Endothelial cell of hepatic sinusoid (primary cell): ENCODE measurements around the gene CAPN5.

ENCODE experiments used
- in situ Hi-C: cut with HindIII; loops from 2 replicates; pipeline ENCODE4 v1.10.0; 2017; ENCODE audit warnings: low sequenced_read_pairs

Gene CAPN5

DNA sequence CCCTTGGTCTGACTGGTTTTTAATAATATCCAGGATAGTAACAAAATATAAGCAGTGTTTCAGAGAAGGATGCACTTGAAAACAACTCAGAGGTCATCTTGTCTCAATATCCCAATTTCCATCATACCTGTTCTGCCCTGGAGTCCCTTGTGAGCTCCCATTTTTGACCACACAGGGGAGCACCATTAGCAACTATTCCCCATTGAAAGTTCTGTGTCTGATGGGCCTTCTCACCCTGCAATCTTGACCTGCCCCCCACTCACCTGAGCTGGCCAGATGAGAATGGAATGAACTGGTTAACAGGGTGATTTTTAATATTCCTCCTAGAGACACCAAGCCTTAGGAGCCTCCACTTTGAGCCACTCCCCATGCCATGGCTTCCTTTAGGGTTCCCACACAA lies 3.8 kb upstream of the CAPN5 start:
- in situ Hi-C loops: no loop called here

- in situ Hi-C loops: no loop called here
Measured at GRCh38 chr11:77063407-77063806, 3.4 kb upstream of the CAPN5 start.

- in situ Hi-C loops: no loop called here
Measured at GRCh38 chr11:77063861-77064260, 2.9 kb upstream of the CAPN5 start.

DNA sequence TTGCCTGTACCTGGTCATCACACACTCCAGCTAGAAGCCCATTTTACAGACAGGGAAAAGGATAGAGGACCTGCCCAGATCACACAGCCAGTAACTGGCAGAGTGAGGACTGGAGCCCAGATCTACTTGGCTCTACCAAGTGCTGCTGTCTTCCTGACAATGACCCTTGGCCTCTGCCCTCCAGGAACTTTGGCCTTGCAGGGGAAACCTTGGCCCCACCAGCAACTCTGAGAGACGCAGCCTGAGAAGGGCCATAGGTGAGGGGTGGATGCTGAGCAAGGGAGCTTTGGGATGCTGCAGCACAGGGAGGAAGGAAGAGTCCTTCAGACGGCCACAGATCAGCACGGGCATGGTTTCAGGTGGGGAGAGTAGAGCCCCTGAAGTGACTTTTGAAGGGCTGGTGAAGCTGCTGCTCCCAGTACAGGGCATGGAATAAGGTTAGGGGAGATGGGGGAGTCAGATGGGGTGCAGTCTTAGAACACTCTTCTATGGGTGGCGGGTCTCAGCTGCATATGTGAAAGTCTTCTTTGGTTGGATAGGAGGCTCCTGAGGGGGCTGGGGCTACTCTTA lies 2.0 kb upstream of the CAPN5 start:
- in situ Hi-C loops: no loop called here

GRCh38 chr11:77065878-77066228 lies 918 bp upstream of the CAPN5 start:
- in situ Hi-C loops: no loop called here

DNA sequence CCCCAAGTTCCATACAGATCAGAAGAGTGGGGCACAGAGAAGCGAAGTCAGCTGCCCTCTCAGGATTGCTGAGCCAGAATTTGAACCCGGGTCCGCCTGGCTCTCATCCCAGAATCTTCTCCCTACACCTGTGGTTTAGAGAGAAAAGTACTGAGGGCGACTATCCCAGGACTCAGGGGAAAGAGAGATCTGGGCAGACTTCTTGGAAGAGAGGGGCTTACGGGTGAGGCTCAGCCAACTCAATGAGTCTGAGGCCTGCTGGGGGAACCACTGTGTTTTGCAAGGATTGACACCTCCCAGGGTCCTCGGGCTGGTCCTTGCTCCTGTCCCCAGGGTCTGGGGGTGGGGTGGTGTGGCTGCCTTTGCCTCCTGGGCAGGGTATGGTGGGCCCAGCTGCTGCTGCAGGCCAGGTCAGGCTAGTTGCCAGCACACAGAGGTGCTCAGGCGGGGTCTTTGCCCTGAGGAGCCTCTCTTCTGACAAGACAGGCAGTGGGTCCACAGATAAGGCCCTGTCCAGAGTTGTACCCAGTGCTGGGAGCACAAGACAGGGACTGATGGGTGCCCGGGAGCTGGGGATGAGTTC lies 1.2 kb downstream of the CAPN5 start:
- in situ Hi-C loops: no loop called here

DNA sequence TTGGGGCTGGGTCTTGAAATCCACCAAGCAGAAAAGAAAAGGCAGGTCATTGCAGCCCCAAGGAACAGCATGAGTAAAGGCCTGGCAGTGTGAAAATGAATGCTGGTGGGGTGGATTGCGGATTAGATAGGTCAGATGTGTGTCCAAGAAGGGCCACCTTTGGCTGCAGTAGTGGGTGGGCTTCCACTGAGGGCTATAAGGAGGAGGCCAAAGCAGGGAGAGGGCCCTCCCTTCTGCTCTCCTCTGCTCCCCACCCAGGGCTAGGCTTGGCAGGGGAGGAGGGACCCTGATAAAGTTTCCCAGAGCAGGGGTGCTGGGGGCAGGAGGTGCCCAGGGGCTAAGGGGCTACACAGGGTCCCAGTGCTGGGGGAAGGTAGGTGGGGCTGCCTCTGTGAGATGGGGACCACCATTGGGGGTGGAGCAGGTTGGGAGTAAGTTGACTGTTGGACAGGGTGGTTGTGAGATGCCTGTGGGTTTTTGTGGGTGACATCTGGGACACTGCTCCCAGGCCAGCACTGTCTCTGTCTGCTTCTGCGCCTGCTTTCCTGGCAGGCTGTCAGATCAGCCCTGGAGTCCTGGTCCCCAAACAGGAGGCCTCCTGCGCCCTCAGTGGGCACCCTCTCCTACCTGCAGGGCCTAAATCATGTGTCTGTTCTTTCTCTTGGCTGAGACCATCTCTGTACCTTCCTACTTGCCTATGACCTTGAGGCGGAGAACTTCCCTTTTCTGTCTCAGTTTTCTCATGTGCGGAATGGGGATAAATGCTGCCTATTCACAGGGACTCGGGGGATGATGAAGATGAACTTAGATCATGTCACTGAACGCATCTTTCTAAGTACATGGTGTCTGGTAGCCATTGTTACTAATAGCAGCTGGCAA lies 1.9 kb downstream of the CAPN5 start:
- in situ Hi-C loops: no loop called here

- in situ Hi-C loops: no loop called here
Measured at GRCh38 chr11:77069336-77069968, 2.7 kb downstream of the CAPN5 start.

GRCh38 chr11:77069969-77070582 lies 3.3 kb downstream of the CAPN5 start:
- in situ Hi-C loops: no loop called here

- in situ Hi-C loops: no loop called here
Measured at GRCh38 chr11:77071077-77071476, 4.3 kb downstream of the CAPN5 start.

- in situ Hi-C loops: no loop called here
Measured at GRCh38 chr11:77071671-77072605, 5.2 kb downstream of the CAPN5 start.

- in situ Hi-C loops: no loop called here
Measured at GRCh38 chr11:77072851-77073327, 6.1 kb downstream of the CAPN5 start.

DNA sequence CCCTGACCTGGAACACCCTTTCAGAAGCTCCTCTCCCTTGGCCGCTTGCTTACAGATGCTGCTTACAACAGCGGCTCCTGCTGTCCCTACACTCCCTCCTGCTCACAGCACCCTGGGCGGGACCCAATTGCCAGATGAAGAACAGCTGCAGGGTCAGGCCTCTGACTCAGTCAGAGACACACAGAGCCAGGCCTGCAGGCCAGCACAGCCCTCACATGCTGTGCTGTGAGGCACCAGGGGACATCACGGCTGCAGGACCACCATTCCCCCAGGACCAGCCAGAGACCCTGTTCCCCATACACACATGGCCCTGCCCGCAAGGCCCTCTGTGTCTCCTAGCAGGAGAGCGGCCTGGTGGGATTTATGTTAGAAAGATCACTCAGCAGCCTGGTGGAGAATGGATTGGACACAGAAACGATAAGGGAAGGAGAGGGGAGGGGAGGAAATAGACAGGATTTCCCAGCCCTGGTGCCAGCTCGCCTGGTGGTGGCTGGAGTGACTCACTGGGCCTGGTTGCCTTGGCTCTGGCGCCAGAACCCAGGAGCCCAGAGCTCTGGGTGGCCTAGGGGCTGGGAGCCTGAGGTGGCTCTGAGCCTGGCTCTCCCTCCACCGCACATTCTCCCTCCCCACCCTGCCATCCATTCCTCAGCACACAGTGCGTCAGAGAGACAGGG lies 6.7 kb downstream of the CAPN5 start:
- in situ Hi-C loops: no loop called here

DNA sequence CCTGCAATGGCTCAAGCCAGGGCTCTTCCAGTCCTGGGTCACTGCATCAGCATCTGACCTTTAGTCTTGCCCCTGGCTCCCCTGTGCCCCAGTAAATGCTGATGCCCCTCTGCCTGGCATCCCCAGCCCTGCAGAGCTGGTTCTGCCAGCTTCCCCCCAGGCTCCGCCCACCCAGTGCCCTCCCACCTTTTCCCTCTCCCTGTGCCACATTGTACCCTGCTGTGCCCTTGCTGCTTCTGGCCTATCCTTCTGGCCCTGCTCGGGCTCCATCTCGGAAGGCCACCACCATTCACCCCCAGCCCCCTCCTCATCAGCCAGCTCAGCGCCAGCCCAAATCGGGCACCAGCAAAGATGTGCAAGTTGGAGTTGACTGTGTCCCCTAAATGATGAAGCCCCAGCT lies 7.4 kb downstream of the CAPN5 start:
- in situ Hi-C loops: no loop called here

GRCh38 chr11:77074626-77075221 lies 8.0 kb downstream of the CAPN5 start:
- in situ Hi-C loops: no loop called here

DNA sequence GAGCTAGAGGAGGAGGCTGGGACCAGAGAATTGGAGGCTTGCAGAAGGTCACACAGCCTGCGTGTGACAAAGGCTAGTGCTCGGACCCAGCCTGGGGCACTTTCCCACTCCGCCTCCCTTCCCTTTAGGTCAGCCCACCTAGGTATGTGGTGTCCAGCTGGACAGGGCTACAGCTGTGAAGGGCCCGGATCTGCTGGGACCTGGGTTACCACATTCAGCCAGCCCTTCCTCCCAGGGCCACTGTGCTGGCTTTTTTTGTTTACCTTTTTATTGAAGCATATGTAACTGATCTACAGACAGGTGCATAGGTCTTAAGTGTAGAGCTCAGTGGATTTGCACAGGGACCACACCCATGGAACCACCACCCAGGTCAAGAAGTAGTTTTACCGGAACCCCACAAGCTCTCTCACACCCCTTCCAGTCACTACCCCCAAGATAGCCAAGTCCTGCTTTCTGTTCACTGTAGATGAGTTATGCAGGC lies 8.7 kb downstream of the CAPN5 start:
- in situ Hi-C loops: no loop called here

DNA sequence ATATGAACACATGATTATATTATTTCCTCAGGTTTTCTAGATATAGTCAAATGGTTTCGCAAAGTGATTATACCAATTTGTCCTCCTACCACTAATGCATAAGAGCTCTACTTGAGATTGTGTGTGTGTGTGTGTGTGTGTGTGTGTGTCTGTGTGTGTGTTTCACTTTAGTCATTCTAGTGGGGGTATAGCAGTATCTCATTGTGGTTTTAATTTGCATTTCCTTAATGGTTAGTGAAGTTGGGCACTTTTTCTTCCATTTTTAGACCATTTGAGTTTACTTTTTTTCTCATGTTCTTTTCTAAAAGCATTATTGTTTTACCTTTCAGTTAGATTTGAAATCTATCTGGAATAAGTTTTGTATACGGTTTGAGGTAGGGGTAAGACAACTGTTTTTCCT lies 12.9 kb downstream of the CAPN5 start:
- in situ Hi-C loops: no loop called here

DNA sequence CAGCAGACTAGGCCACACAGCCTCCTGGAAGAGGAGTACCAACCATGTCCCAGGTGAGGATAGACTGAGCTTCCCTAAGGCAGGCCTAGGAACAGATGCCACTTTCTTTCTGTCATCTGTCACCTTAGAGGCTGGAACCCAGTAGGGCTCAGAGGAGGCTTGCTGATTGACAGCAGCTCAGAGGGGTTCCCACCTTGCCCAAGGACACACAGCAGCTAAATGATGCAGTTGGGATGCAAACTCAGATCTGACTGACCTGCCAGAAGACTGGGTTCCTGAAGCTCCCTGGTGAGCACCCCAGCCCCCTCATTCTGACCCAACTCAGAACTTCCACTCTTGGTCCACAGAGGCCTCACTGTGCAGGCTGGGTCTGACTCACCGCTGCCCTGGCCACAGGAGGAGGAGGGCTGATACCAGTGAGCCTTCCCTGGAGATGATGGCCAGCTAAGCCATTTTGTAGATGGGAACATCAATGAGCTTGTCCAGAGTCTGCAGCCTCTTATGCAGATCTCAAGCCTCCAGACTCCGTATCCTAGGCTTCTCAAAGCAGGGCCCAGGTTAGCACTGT lies 14.0 kb downstream of the CAPN5 start:
- in situ Hi-C loops: no loop called here

DNA sequence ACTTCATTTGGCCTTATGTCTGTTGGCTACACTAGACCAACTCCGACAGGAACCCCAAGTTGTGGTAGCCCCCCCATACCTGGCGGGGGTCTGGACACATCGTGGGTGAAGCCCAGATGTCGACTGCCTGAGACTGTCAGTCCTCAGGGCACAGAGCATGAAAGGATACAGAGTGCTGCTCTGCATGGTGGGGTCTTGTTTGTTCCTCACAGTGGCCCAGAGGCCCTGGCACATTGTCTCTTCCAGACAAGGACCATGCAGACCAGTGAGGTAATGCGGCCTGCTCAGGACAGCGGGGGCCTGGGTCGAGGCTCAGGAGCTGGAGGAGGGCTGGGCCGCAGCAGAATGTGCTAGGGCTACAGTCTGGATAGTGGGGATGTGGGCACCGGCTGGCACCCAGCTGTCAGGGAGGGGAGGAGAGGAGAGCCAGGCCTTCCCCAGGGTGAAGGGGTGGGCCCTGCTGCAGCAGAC lies 14.6 kb downstream of the CAPN5 start:
- in situ Hi-C loops: no loop called here
